HEK293T (cell line): Measurements from ENCODE around the gene TUG1.

Source experiments
- ARNT ChIP-seq: fragments of 450-650 bp; IDR thresholded peaks from 2 replicates; pipeline ENCODE4 v1.6.1; 2017; ENCODE audit warnings: mild to moderate bottlenecking
- BHLHE40 ChIP-seq: fragments of 450-650 bp; IDR thresholded peaks from 2 replicates; pipeline ENCODE4 v1.6.1; 2016; ENCODE audit warnings: mild to moderate bottlenecking, moderate library complexity, borderline replicate concordance
- ELF4 ChIP-seq: fragments of 450-650 bp; IDR thresholded peaks from 2 replicates; pipeline ENCODE4 v1.6.1; 2017; ENCODE audit warnings: antibody characterized with exemption
- HDGF ChIP-seq: fragments of 450-650 bp; IDR thresholded peaks from 2 replicates; pipeline ENCODE4 v1.6.1; 2017; ENCODE audit warnings: antibody characterized with exemption, borderline replicate concordance
- NFRKB ChIP-seq: fragments of 450-650 bp; IDR thresholded peaks from 2 replicates; pipeline ENCODE4 v1.6.1; 2016; ENCODE audit warnings: mild to moderate bottlenecking, moderate library complexity
- SP1 ChIP-seq: fragments of 450-650 bp; IDR thresholded peaks from 2 replicates; pipeline ENCODE4 v1.6.1; 2017
- SUZ12 ChIP-seq: fragments of 450-650 bp; IDR thresholded peaks from 2 replicates; pipeline ENCODE4 v1.6.1; 2016; ENCODE audit warnings: mild to moderate bottlenecking
- ZNF384 ChIP-seq: fragments of 450-650 bp; IDR thresholded peaks from 2 replicates; pipeline ENCODE4 v1.6.1; 2016

DNA sequence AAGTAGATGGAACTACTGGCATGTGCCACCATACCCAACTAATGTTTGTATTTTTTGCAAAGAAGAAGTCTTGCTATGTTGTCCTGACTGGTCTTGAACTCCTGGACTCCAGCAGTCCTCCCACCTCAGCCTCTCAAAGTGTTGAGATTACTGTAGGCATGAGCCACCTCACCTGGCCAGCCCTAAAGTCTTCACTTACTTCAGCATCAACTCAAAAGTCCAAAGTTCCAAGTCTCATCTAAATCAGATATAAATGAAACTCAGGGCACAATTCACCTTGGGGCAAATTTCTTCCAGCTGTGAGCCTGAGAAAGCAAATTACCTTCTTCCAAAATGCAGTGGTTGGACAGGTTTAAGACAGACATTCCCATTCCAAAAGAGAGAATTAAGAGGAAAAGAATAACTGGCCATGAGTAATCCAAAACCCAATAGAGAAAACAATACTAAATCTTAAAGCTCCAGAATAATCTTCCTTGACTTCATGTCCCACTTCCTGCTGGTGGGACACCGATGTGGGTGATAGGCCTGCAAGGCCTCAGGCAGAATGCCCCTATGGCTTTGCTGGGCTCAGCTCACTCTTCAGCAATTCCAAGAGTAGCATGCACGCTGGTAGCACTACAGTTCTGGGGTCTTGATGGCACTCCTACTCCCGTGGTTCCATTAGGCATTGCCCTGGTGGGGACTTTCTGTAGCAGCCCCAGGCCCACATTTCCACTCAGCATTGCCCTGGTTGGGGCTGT, 50.3 kb downstream of the TUG1 start:
- TF ChIP-seq ARNT, result no peak
- no peak for TF ChIP-seq SP1
- TF ChIP-seq BHLHE40, result no peak
- no peak for TF ChIP-seq HDGF
- no peak for TF ChIP-seq NFRKB
- no peak for TF ChIP-seq SUZ12
- TF ChIP-seq ELF4, result no peak
- TF ChIP-seq ZNF384, result no peak
